WTC11 (cell line): Measurements from ENCODE around the gene MYL7. TPM values are rescaled to one million over a fixed set of nuclear protein-coding genes. Genes with fewer than 3 reads are reported as not detected.

ENCODE experiments used
- ATF1 ChIP-seq: sonication (generic); formaldehyde crosslinking; IDR thresholded peaks from 2 replicates; pipeline ENCODE4 v1.8.1; 2023; ENCODE audit warnings: mild to moderate bottlenecking, moderate library complexity, missing genetic modification reagents
- EMX1 ChIP-seq: fragments of 250-450 bp; sonication (Bioruptor Pico); IDR thresholded peaks from 2 replicates; pipeline ENCODE4 v1.8.0; 2021; ENCODE audit warnings: mild to moderate bottlenecking
- FOXJ3 ChIP-seq: sonication (generic); formaldehyde crosslinking; IDR thresholded peaks from 2 replicates; pipeline ENCODE4 v1.9.0; 2021; ENCODE audit warnings: missing genetic modification reagents, mild to moderate bottlenecking, borderline replicate concordance
- GTF2I ChIP-seq: fragments of 250-450 bp; sonication (Bioruptor Pico); conservative IDR thresholded peaks from 2 replicates; pipeline ENCODE4 v1.4.0; 2021; ENCODE audit warnings: mild to moderate bottlenecking
- IRF2 ChIP-seq: sonication (generic); formaldehyde crosslinking; IDR thresholded peaks from 2 replicates; pipeline ENCODE4 v1.8.0; 2022; ENCODE audit warnings: low read depth, missing genetic modification reagents, borderline replicate concordance
- MYBL2 ChIP-seq: sonication (generic); formaldehyde crosslinking; IDR thresholded peaks from 2 replicates; pipeline ENCODE4 v1.8.1; 2023; ENCODE audit warnings: mild to moderate bottlenecking, moderate library complexity, missing genetic modification reagents
- NFE2L1 ChIP-seq: sonication (generic); formaldehyde crosslinking; IDR thresholded peaks from 2 replicates; pipeline ENCODE4 v1.8.1; 2023; ENCODE audit warnings: missing genetic modification reagents
- NR1H2 ChIP-seq: sonication (generic); formaldehyde crosslinking; IDR thresholded peaks from 2 replicates; pipeline ENCODE4 v1.9.0; 2021; ENCODE audit warnings: mild to moderate bottlenecking, moderate library complexity, missing genetic modification reagents
- NR2C2 ChIP-seq: sonication (generic); formaldehyde crosslinking; IDR thresholded peaks from 2 replicates; pipeline ENCODE4 v1.8.0; 2022; ENCODE audit warnings: mild to moderate bottlenecking, missing genetic modification reagents
- OVOL2 ChIP-seq: fragments of 250-450 bp; sonication (Bioruptor Pico); IDR thresholded peaks from 2 replicates; pipeline ENCODE4 v1.9.0; 2021; ENCODE audit warnings: mild to moderate bottlenecking, borderline replicate concordance
- RELA ChIP-seq: sonication (generic); formaldehyde crosslinking; IDR thresholded peaks from 2 replicates; pipeline ENCODE4 v1.8.1; 2022; ENCODE audit warnings: missing genetic modification reagents, mild to moderate bottlenecking, borderline replicate concordance
- SMAD3 ChIP-seq: sonication (generic); formaldehyde crosslinking; IDR thresholded peaks from 2 replicates; pipeline ENCODE4 v1.8.0; 2022; ENCODE audit warnings: missing genetic modification reagents, mild to moderate bottlenecking, borderline replicate concordance
- SOX15 ChIP-seq: fragments of 250-450 bp; sonication (Bioruptor Pico); IDR thresholded peaks from 2 replicates; pipeline ENCODE4 v1.9.0; 2021; ENCODE audit warnings: mild to moderate bottlenecking
- SP1 ChIP-seq: sonication (generic); formaldehyde crosslinking; conservative IDR thresholded peaks from 2 replicates; pipeline ENCODE4 v1.8.1; 2022; ENCODE audit warnings: missing genetic modification reagents
- TCF7 ChIP-seq: sonication (generic); formaldehyde crosslinking; IDR thresholded peaks from 2 replicates; pipeline ENCODE4 v1.8.0; 2022; ENCODE audit warnings: mild to moderate bottlenecking, low read depth, missing genetic modification reagents, moderate library complexity
- TEAD4 ChIP-seq: sonication (generic); formaldehyde crosslinking; IDR thresholded peaks from 2 replicates; pipeline ENCODE4 v1.8.0; 2022; ENCODE audit warnings: mild to moderate bottlenecking, missing genetic modification reagents
- ZNF138 ChIP-seq: sonication (generic); formaldehyde crosslinking; conservative IDR thresholded peaks from 2 replicates; pipeline ENCODE4 v1.8.1; 2022; ENCODE audit warnings: mild to moderate bottlenecking, moderate library complexity, missing genetic modification reagents
- ZNF232 ChIP-seq: sonication (generic); formaldehyde crosslinking; IDR thresholded peaks from 2 replicates; pipeline ENCODE4 v1.8.0; 2022; ENCODE audit warnings: mild to moderate bottlenecking, missing genetic modification reagents
- ZNF396 ChIP-seq: fragments of 250-450 bp; sonication (Bioruptor Pico); IDR thresholded peaks from 2 replicates; pipeline ENCODE4 v1.8.0; 2021; ENCODE audit warnings: mild to moderate bottlenecking, moderate library complexity, borderline replicate concordance
- ZNF671 ChIP-seq: fragments of 250-450 bp; sonication (Bioruptor Pico); IDR thresholded peaks from 2 replicates; pipeline ENCODE4 v1.8.0; 2021; ENCODE audit warnings: mild to moderate bottlenecking
- total RNA-seq: library from RNA; stranded (reverse); gene quantifications from 3 replicates; pipeline ENCODE4 v1.2.3, GENCODE V29; 2021
- TF ChIP-seq, protein P1 (sequence below): sonication (generic); formaldehyde crosslinking; IDR thresholded peaks from 2 replicates; pipeline ENCODE4 v1.8.1; 2023; ENCODE audit warnings: mild to moderate bottlenecking, missing genetic modification reagents
- TF ChIP-seq, protein P2 (sequence below): sonication (generic); formaldehyde crosslinking; IDR thresholded peaks from 2 replicates; pipeline ENCODE4 v1.8.0; 2022; ENCODE audit warnings: mild to moderate bottlenecking, missing genetic modification reagents
- TF ChIP-seq, protein P3 (sequence below): sonication (generic); formaldehyde crosslinking; IDR thresholded peaks from 2 replicates; pipeline ENCODE4 v1.8.1; 2022; ENCODE audit warnings: mild to moderate bottlenecking, moderate library complexity, missing genetic modification reagents
- TF ChIP-seq, protein P4 (sequence below): fragments of 250-450 bp; sonication (Bioruptor Pico); IDR thresholded peaks from 2 replicates; pipeline ENCODE4 v2.1.2; 2022; ENCODE audit warnings: mild to moderate bottlenecking, moderate library complexity
- TF ChIP-seq, protein P5 (sequence below): sonication (generic); formaldehyde crosslinking; IDR thresholded peaks from 2 replicates; pipeline ENCODE4 v1.8.0; 2022; ENCODE audit warnings: mild to moderate bottlenecking, missing genetic modification reagents
- TF ChIP-seq, protein P6 (sequence below): fragments of 250-450 bp; sonication (Bioruptor Pico); IDR thresholded peaks from 2 replicates; pipeline ENCODE4 v1.9.0; 2021; ENCODE audit warnings: mild to moderate bottlenecking
- TF ChIP-seq, protein P7 (sequence below): sonication (generic); formaldehyde crosslinking; IDR thresholded peaks from 2 replicates; pipeline ENCODE4 v1.8.1; 2023; ENCODE audit warnings: mild to moderate bottlenecking, missing genetic modification reagents, moderate library complexity
- TF ChIP-seq, protein P8 (sequence below): sonication (generic); formaldehyde crosslinking; IDR thresholded peaks from 2 replicates; pipeline ENCODE4 v1.8.0; 2023; ENCODE audit warnings: mild to moderate bottlenecking, missing genetic modification reagents

The MYL7 gene
- total RNA-seq, 1 experiment from 2014 or later, result 0.90 TPM

DNA sequence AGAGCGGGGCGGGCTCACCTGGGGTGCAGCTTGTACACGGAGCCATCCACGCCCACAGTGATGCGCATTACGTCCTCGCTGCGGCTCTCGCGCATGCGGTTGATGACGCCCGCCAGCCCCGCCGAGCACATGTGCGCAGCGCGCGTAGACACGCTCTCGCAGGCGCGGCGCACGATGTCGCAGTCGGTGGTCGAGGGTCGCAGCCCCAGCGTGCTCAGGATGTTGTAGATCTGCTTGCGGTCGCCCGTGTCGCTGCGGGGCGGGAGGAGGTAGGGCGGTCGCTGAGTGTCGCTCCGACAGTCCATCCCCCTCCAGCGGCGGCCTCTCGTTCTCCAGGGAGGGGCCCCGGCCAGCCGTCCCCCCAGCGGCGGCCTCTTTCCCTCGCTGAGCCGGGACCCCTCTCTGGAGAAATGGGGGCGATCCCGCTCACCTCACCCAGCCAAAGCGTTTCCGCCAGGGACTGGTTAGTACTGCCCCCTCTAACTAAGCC, 4.4 kb upstream of the MYL7 start (continued):
- TF ChIP-seq, protein P1, sequence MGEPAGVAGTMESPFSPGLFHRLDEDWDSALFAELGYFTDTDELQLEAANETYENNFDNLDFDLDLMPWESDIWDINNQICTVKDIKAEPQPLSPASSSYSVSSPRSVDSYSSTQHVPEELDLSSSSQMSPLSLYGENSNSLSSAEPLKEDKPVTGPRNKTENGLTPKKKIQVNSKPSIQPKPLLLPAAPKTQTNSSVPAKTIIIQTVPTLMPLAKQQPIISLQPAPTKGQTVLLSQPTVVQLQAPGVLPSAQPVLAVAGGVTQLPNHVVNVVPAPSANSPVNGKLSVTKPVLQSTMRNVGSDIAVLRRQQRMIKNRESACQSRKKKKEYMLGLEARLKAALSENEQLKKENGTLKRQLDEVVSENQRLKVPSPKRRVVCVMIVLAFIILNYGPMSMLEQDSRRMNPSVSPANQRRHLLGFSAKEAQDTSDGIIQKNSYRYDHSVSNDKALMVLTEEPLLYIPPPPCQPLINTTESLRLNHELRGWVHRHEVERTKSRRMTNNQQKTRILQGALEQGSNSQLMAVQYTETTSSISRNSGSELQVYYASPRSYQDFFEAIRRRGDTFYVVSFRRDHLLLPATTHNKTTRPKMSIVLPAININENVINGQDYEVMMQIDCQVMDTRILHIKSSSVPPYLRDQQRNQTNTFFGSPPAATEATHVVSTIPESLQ (CRISPR knock-in tag), result peak; percentile 73; the same call in 1 of the 2 replicates
- TF ChIP-seq ZNF138 (CRISPR knock-in tag) (peak; percentile 94), RELA (CRISPR knock-in tag) (peak; percentile 99), EMX1 (CRISPR knock-in tag) (no peak), GTF2I (CRISPR knock-in tag) (no peak), MYBL2 (CRISPR knock-in tag) (peak; percentile 99), NR1H2 (CRISPR knock-in tag) (peak; percentile 94), NFE2L1 (CRISPR knock-in tag) (peak; percentile 99), ZNF396 (CRISPR knock-in tag) (no peak), SOX15 (CRISPR knock-in tag) (no peak), SP1 (CRISPR knock-in tag) (peak; percentile 87), TEAD4 (CRISPR knock-in tag) (peak; percentile 98), OVOL2 (no peak), ZNF671 (no peak), TCF7 (CRISPR knock-in tag) (peak; percentile 99), FOXJ3 (CRISPR knock-in tag) (peak; percentile 89), ZNF232 (CRISPR knock-in tag) (peak; percentile 98), ATF1 (CRISPR knock-in tag) (peak; percentile 68), NR2C2 (CRISPR knock-in tag) (peak; percentile 91), IRF2 (CRISPR knock-in tag) (peak; percentile 93), SMAD3 (CRISPR knock-in tag) (peak; percentile 99)
- TF ChIP-seq, protein P2, sequence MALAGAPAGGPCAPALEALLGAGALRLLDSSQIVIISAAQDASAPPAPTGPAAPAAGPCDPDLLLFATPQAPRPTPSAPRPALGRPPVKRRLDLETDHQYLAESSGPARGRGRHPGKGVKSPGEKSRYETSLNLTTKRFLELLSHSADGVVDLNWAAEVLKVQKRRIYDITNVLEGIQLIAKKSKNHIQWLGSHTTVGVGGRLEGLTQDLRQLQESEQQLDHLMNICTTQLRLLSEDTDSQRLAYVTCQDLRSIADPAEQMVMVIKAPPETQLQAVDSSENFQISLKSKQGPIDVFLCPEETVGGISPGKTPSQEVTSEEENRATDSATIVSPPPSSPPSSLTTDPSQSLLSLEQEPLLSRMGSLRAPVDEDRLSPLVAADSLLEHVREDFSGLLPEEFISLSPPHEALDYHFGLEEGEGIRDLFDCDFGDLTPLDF (CRISPR knock-in tag), result peak; percentile 99
- TF ChIP-seq, protein P3, sequence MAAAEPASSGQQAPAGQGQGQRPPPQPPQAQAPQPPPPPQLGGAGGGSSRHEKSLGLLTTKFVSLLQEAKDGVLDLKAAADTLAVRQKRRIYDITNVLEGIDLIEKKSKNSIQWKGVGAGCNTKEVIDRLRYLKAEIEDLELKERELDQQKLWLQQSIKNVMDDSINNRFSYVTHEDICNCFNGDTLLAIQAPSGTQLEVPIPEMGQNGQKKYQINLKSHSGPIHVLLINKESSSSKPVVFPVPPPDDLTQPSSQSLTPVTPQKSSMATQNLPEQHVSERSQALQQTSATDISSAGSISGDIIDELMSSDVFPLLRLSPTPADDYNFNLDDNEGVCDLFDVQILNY, result peak; percentile 96
- TF ChIP-seq, protein P4, sequence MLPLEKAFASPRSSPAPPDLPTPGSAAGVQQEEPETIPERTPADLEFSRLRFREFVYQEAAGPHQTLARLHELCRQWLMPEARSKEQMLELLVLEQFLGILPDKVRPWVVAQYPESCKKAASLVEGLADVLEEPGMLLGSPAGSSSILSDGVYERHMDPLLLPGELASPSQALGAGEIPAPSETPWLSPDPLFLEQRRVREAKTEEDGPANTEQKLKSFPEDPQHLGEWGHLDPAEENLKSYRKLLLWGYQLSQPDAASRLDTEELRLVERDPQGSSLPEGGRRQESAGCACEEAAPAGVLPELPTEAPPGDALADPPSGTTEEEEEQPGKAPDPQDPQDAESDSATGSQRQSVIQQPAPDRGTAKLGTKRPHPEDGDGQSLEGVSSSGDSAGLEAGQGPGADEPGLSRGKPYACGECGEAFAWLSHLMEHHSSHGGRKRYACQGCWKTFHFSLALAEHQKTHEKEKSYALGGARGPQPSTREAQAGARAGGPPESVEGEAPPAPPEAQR (CRISPR knock-in tag), result no peak
- TF ChIP-seq, protein P5, sequence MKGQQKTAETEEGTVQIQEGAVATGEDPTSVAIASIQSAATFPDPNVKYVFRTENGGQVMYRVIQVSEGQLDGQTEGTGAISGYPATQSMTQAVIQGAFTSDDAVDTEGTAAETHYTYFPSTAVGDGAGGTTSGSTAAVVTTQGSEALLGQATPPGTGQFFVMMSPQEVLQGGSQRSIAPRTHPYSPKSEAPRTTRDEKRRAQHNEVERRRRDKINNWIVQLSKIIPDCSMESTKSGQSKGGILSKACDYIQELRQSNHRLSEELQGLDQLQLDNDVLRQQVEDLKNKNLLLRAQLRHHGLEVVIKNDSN (CRISPR knock-in tag), result peak; percentile 88
- TF ChIP-seq, protein P6, sequence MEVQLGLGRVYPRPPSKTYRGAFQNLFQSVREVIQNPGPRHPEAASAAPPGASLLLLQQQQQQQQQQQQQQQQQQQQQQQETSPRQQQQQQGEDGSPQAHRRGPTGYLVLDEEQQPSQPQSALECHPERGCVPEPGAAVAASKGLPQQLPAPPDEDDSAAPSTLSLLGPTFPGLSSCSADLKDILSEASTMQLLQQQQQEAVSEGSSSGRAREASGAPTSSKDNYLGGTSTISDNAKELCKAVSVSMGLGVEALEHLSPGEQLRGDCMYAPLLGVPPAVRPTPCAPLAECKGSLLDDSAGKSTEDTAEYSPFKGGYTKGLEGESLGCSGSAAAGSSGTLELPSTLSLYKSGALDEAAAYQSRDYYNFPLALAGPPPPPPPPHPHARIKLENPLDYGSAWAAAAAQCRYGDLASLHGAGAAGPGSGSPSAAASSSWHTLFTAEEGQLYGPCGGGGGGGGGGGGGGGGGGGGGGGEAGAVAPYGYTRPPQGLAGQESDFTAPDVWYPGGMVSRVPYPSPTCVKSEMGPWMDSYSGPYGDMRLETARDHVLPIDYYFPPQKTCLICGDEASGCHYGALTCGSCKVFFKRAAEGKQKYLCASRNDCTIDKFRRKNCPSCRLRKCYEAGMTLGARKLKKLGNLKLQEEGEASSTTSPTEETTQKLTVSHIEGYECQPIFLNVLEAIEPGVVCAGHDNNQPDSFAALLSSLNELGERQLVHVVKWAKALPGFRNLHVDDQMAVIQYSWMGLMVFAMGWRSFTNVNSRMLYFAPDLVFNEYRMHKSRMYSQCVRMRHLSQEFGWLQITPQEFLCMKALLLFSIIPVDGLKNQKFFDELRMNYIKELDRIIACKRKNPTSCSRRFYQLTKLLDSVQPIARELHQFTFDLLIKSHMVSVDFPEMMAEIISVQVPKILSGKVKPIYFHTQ, result no peak
- TF ChIP-seq, protein P7, sequence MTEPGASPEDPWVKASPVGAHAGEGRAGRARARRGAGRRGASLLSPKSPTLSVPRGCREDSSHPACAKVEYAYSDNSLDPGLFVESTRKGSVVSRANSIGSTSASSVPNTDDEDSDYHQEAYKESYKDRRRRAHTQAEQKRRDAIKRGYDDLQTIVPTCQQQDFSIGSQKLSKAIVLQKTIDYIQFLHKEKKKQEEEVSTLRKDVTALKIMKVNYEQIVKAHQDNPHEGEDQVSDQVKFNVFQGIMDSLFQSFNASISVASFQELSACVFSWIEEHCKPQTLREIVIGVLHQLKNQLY, result peak; percentile 92; the same call in 1 of the 2 replicates
- TF ChIP-seq, protein P8, sequence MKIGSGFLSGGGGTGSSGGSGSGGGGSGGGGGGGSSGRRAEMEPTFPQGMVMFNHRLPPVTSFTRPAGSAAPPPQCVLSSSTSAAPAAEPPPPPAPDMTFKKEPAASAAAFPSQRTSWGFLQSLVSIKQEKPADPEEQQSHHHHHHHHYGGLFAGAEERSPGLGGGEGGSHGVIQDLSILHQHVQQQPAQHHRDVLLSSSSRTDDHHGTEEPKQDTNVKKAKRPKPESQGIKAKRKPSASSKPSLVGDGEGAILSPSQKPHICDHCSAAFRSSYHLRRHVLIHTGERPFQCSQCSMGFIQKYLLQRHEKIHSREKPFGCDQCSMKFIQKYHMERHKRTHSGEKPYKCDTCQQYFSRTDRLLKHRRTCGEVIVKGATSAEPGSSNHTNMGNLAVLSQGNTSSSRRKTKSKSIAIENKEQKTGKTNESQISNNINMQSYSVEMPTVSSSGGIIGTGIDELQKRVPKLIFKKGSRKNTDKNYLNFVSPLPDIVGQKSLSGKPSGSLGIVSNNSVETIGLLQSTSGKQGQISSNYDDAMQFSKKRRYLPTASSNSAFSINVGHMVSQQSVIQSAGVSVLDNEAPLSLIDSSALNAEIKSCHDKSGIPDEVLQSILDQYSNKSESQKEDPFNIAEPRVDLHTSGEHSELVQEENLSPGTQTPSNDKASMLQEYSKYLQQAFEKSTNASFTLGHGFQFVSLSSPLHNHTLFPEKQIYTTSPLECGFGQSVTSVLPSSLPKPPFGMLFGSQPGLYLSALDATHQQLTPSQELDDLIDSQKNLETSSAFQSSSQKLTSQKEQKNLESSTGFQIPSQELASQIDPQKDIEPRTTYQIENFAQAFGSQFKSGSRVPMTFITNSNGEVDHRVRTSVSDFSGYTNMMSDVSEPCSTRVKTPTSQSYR (CRISPR knock-in tag), result peak; percentile 97
